NCI-H2171 (cell line): ENCODE results near the gene TRIP12.
A peak's percentile ranks its signal among the peaks of the same experiment; 100 is the strongest.

ENCODE experiments used
- DNase-seq: peaks from one replicate; lab custom pipeline; 2025; lab: John Stamatoyannopoulos, UW

The TRIP12 gene

GRCh38 chr2:229715895-229716507 lies 205.8 kb downstream of the TRIP12 start:
- no peak for DNase-seq

GRCh38 chr2:229714736-229715541 lies 206.9 kb downstream of the TRIP12 start:
- DNase-seq = no peak

- peak; percentile 22 for DNase-seq
Observed at GRCh38 chr2:229714080-229714735, 207.6 kb downstream of the TRIP12 start, which contains the start of gene DNER. TSS of gene DNER (minus strand) at chr2:229714555. CDS start at chr2:229714423, 132 bp downstream.
